Tibial nerve (tissue), 4 donors: Measurements from ENCODE around the gene AKT1S1.

Source experiments
- CTCF ChIP-seq, 5 experiments: fragments of 200-600 bp in 3 of 5; fragments of 450-650 bp in 2 of 5; sonication (generic) in 3 of 5; IDR thresholded peaks; one replicate each; pipeline ENCODE4 v1.5.1; 2016 to 2019; ENCODE audit warnings: antibody characterized with exemption in 5 of 5, mild to moderate bottlenecking in 3 of 5, moderate library complexity in 2 of 5
- EP300 ChIP-seq, 2 donors: sonication (generic); formaldehyde crosslinking; IDR thresholded peaks; one replicate each; pipeline ENCODE4 v1.6.1; 2017; ENCODE audit warnings: antibody characterized with exemption in 2 of 2, mild to moderate bottlenecking in 1 of 2
- POLR2A ChIP-seq, 2 donors: fragments of 450-650 bp; IDR thresholded peaks; one replicate each; pipeline ENCODE4 v1.6.1; 2017; ENCODE audit warnings: antibody characterized with exemption in 2 of 2, mild to moderate bottlenecking in 2 of 2, moderate library complexity in 2 of 2

DNA sequence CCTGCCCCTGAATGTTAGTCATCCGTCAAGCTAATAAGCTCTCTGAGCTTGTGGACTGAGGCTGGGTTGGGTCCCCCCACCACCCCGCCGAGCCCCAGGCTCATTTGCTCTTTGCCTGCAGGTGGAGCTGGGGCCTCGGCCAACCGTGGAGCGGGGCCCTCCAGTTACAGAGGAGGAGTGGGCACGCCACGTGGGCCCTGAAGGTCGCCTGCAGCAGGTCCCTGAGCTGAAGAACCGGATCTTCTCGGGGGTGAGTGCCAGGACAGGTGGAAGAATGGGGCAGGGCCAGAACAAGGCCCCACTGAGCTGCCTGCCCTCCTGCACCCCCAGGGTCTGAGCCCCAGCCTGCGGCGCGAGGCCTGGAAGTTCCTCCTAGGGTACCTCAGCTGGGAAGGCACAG is 5.5 kb upstream of the AKT1S1 start:
- TF ChIP-seq CTCF (IDR thresholded peaks at IDR 0.05) (no peak), EP300 (IDR thresholded peaks at IDR 0.05) (no peak), POLR2A (IDR thresholded peaks at IDR 0.05) (no peak)
